EL (cell line): Measurements from ENCODE around the gene MSANTD7.
A peak's percentile ranks its signal among the peaks of the same experiment; 100 is the strongest.
"Not testable (repeated sequence)": the region's sequence is repeated elsewhere in the genome, so short reads cannot be mapped to it uniquely, and the experiment has no call there.

ENCODE experiments used
- DNase-seq: peaks from one replicate; pipeline ENCODE4 v3.0.0-alpha.2; 2016

The MSANTD7 gene

GRCh38 chr10:14837757-14838581 lies at the start of gene MSANTD7, which contains the start of the genes CDNF and HSPA14:
MSANTD7 (plus strand) TSS chr10:14838306; CDS start chr10:14842285, 3,979 bp downstream.
CDNF (minus strand) TSS chr10:14838037; CDS start chr10:14837946, 91 bp downstream.
HSPA14 (plus strand) TSS chr10:14838306; CDS start chr10:14838403, 97 bp downstream.
- peak; percentile 99 for DNase-seq

- no peak for DNase-seq
Observed at GRCh38 chr10:14798636-14799035, 39.5 kb upstream of the MSANTD7 start.

GRCh38 chr10:14800397-14800796 lies 37.7 kb upstream of the MSANTD7 start:
- no peak for DNase-seq

- no peak for DNase-seq
Observed at GRCh38 chr10:14801723-14802122, 36.4 kb upstream of the MSANTD7 start.

GRCh38 chr10:14803827-14804226 lies 34.3 kb upstream of the MSANTD7 start:
- DNase-seq = no peak

- no peak for DNase-seq
Observed at GRCh38 chr10:14806318-14806717, 31.8 kb upstream of the MSANTD7 start.

GRCh38 chr10:14810969-14811953 lies 26.8 kb upstream of the MSANTD7 start:
- DNase-seq = no peak

GRCh38 chr10:14812271-14812670 lies 25.8 kb upstream of the MSANTD7 start:
- DNase-seq = peak; percentile 9

- no peak for DNase-seq
Observed at GRCh38 chr10:14815681-14816080, 22.4 kb upstream of the MSANTD7 start.

GRCh38 chr10:14816717-14817116 lies 21.4 kb upstream of the MSANTD7 start:
- not testable (repeated sequence) for DNase-seq

- DNase-seq = peak; percentile 87
Observed at GRCh38 chr10:14820010-14820774, 17.9 kb upstream of the MSANTD7 start.

- DNase-seq = no peak
Observed at GRCh38 chr10:14820775-14821154, 17.3 kb upstream of the MSANTD7 start.

- no peak for DNase-seq
Observed at GRCh38 chr10:14821635-14822375, 16.3 kb upstream of the MSANTD7 start.

GRCh38 chr10:14822879-14823755 lies 15.0 kb upstream of the MSANTD7 start:
- peak; percentile 56 for DNase-seq

GRCh38 chr10:14823966-14824365 lies 14.1 kb upstream of the MSANTD7 start:
- DNase-seq = no peak

GRCh38 chr10:14826076-14826829 lies 11.9 kb upstream of the MSANTD7 start:
- DNase-seq = no peak

- no peak for DNase-seq
Observed at GRCh38 chr10:14833106-14833505, 5.0 kb upstream of the MSANTD7 start.

- DNase-seq = no peak
Observed at GRCh38 chr10:14836208-14836607, 1.9 kb upstream of the MSANTD7 start.

- no peak for DNase-seq
Observed at GRCh38 chr10:14837003-14837756, 926 bp upstream of the MSANTD7 start.
